IPS DF 6.9 (cell line): ENCODE data around the gene PRKD2.

Experiments
- DNase-seq: peaks from one replicate; pipeline ENCODE4 v3.0.0-alpha.2; 2013; ENCODE audit warnings: low read depth, low spot score
- H3K27ac ChIP-seq: one replicate; pipeline ENCODE4 v1.5.1; 2013; ENCODE audit warnings: low read length, control low read depth
- H3K27me3 ChIP-seq: 2 replicates; pipeline ENCODE4 v1.6.1; 2013; ENCODE audit warnings: mild to moderate bottlenecking, low read length; ENCODE audit not compliant: control insufficient read depth, insufficient read depth
- H3K36me3 ChIP-seq: 2 replicates; pipeline ENCODE4 v1.6.1; 2013; ENCODE audit warnings: low read length; ENCODE audit not compliant: control insufficient read depth, insufficient read depth
- H3K4me1 ChIP-seq: 2 replicates; pipeline ENCODE4 v1.6.1; 2013; ENCODE audit warnings: low read length; ENCODE audit not compliant: control insufficient read depth, insufficient read depth
- H3K4me3 ChIP-seq: 2 replicates; pipeline ENCODE4 v1.5.1; 2013; ENCODE audit warnings: mild to moderate bottlenecking, low read length
- H3K9me3 ChIP-seq: 2 replicates; pipeline ENCODE4 v1.6.1; 2013; ENCODE audit warnings: low read length, inconsistent platforms; ENCODE audit not compliant: control insufficient read depth, insufficient read depth
- WGBS: extraction: QIAGEN DNeasy Blood & Tissue Kit; methylation state at CpG from one replicate; pipeline ENCODE4 v1.1.7; 2013; ENCODE audit warnings: mixed read lengths, missing lambda C conversion rate; ENCODE audit not compliant: insufficient read length, insufficient coverage; 5-methylcytosine and 5-hydroxymethylcytosine counted together

PRKD2 gene

GRCh38 chr19:46648060-46648960 is 68.6 kb downstream of the PRKD2 start:
- Histone ChIP-seq H3K9me3 (no peaks in the 10 kb centered on the region), H3K27ac (no peak overlapping the region), H3K4me1 (0 out of 2 replicates have a peak, but pooled peaks cover 1% of the 10 kb centered on the region), H3K27me3 (peaks cover 27% of the 10 kb centered on the region), H3K36me3 (no peaks in the 10 kb centered on the region; the same call in 1 of the 2 replicates), H3K4me3 (peak overlapping the region; percentile 36)
- WGBS: no CpG with 5 or more reads among the region's 63 CpGs
- no peak for DNase-seq

- Histone ChIP-seq H3K27ac (no peak overlapping the region), H3K9me3 (no peaks in the 10 kb centered on the region), H3K4me1 (0 out of 2 replicates have a peak, but pooled peaks cover 1% of the 10 kb centered on the region), H3K36me3 (no peaks in the 10 kb centered on the region; the same call in 1 of the 2 replicates), H3K27me3 (peaks cover 27% of the 10 kb centered on the region), H3K4me3 (no peak overlapping the region)
- DNase-seq: no peak
- WGBS: no CpG with 5 or more reads among the region's 3 CpGs
Observed at GRCh38 chr19:46646402-46646801, 70.5 kb downstream of the PRKD2 start.

DNA sequence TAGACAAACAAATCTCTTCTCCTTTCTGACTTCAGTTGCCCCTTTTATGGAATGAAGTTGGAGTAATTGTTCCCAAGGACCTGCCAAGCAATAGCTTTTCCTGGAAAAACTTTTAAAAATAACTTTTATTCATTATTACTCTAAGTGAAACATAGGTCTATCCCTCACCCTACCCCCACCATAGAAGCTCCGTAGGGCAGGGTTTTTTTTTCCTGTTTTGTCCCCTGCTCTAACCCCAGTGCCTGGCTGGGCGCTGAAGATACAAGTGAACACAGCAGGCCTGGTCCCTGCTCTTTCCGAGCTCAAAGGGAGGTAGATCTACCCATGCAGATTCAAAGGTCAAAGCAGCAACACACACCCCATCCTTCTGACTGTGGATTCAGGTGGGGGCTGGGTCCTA is 72.2 kb downstream of the PRKD2 start:
- no peak for DNase-seq
- 0 out of 2 replicates have a peak, but pooled peaks cover 1% of the 10 kb centered on the region for H3K4me1 ChIP-seq
- peaks cover 23% of the 10 kb centered on the region for H3K27me3 ChIP-seq
- H3K9me3 ChIP-seq: no peaks in the 10 kb centered on the region
- WGBS: no CpG with 5 or more reads among the region's 3 CpGs
- no peaks in the 10 kb centered on the region; the same call in 1 of the 2 replicates for H3K36me3 ChIP-seq
- no peak overlapping the region for H3K4me3 ChIP-seq
- no peak overlapping the region for H3K27ac ChIP-seq

GRCh38 chr19:46640656-46641055 is 76.3 kb downstream of the PRKD2 start:
- H3K27me3 ChIP-seq: peaks cover 14% of the 10 kb centered on the region; the same call in 1 of the 2 replicates
- H3K27ac ChIP-seq: no peak overlapping the region
- DNase-seq: no peak
- WGBS: no CpG with 5 or more reads among the region's 2 CpGs
- no peaks in the 10 kb centered on the region for H3K36me3 ChIP-seq
- 0 out of 2 replicates have a peak, but pooled peaks cover 2% of the 10 kb centered on the region for H3K4me1 ChIP-seq
- no peak overlapping the region for H3K4me3 ChIP-seq
- no peaks in the 10 kb centered on the region for H3K9me3 ChIP-seq

- 0 out of 2 replicates have a peak, but pooled peaks cover 2% of the 10 kb centered on the region for H3K4me1 ChIP-seq
- no peak for DNase-seq
- no CpG with 5 or more reads among the region's 49 CpGs for WGBS
- peaks cover 19% of the 10 kb centered on the region; the same call in 1 of the 2 replicates for H3K27me3 ChIP-seq
- H3K36me3 ChIP-seq: no peaks in the 10 kb centered on the region
- H3K27ac ChIP-seq: no peak overlapping the region
- H3K4me3 ChIP-seq: peak overlapping the region; percentile 56; the same call in 1 of the 2 replicates
- H3K9me3 ChIP-seq: no peaks in the 10 kb centered on the region
Observed at GRCh38 chr19:46639358-46640182, 77.3 kb downstream of the PRKD2 start.

DNA sequence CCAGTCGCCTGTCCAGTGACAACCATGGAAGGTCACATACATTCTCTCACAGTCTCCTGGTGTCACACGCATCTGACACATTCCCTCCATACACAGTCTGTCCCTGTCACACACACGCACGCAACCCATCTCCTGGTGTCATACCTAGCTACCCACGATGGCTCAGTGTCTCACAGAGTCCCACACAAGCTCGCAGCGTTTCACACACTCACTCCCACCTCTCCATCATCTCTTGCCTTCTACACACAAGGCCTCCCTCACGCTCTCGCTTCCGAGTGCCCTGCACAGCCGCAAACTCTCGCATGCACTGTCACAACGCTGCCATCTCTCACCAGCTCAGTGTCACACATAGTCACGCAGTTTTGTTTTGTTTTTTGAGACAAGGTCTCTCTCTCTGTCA is 79.7 kb downstream of the PRKD2 start:
- Histone ChIP-seq H3K27me3 (peaks cover 19% of the 10 kb centered on the region; the same call in 1 of the 2 replicates), H3K36me3 (no peaks in the 10 kb centered on the region), H3K9me3 (no peaks in the 10 kb centered on the region), H3K27ac (no peak overlapping the region), H3K4me1 (peaks cover 5% of the 10 kb centered on the region; the same call in 1 of the 2 replicates), H3K4me3 (no peak overlapping the region)
- WGBS: no CpG with 5 or more reads among the region's 14 CpGs
- no peak for DNase-seq

- no peaks in the 10 kb centered on the region for H3K36me3 ChIP-seq
- H3K4me3 ChIP-seq: peak within 1 kb of the TSS; percentile 51; the same call in 1 of the 2 replicates
- no peak for DNase-seq
- no peaks in the 10 kb centered on the region for H3K9me3 ChIP-seq
- WGBS: no CpG with 5 or more reads among the region's 34 CpGs
- H3K4me1 ChIP-seq: peaks cover 5% of the 10 kb centered on the region; the same call in 1 of the 2 replicates
- H3K27ac ChIP-seq: no peak within 1 kb of the TSS
- H3K27me3 ChIP-seq: peaks cover 19% of the 10 kb centered on the region; the same call in 1 of the 2 replicates
Observed at GRCh38 chr19:46635920-46636761, 80.8 kb downstream of the PRKD2 start, which contains the start of gene GNG8. TSS of gene GNG8 (minus strand) at chr19:46636202. CDS start at chr19:46634682, 1,520 bp downstream.

GRCh38 chr19:46634656-46635218 is 82.2 kb downstream of the PRKD2 start:
- no peaks in the 10 kb centered on the region for H3K36me3 ChIP-seq
- peaks cover 8% of the 10 kb centered on the region for H3K4me1 ChIP-seq
- no CpG with 5 or more reads among the region's 23 CpGs for WGBS
- peak overlapping the region; percentile 51; the same call in 1 of the 2 replicates for H3K4me3 ChIP-seq
- H3K27ac ChIP-seq: no peak overlapping the region
- no peak for DNase-seq
- H3K9me3 ChIP-seq: no peaks in the 10 kb centered on the region
- H3K27me3 ChIP-seq: peaks cover 19% of the 10 kb centered on the region; the same call in 1 of the 2 replicates

DNA sequence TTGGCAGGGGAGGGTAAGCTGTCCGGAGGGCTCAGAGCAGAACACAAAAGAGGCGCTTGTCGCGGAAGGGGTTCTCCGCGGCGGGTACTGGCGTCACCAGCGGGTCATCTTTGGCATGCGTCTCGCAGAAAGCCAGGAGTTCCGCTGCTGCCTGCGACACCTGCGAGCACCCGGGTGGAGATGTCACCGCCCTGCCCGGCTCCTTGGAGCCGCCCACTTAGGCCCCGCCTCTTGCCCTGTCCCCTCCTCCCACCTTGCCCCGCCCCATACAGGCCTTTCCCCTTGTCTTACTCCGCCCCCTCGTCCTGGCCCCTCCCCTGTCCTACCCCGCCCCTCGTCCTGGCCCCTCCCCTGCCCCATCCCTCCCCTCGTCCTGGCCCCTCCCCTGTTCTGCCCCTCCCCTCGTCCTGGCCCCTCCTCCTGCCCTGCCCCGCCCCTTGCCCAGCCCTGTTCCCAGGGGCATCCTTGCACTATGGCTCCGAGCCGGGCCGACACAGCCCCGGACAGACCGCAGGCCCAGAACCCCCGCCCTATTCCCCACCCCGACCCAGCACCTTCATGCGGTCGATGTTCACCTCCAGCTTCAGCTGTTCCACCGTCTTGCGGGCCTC is 82.8 kb downstream of the PRKD2 start:
- Histone ChIP-seq H3K9me3 (no peaks in the 10 kb centered on the region), H3K4me1 (peaks cover 8% of the 10 kb centered on the region), H3K4me3 (peak overlapping the region; percentile 51; the same call in 1 of the 2 replicates), H3K36me3 (no peaks in the 10 kb centered on the region), H3K27ac (no peak overlapping the region), H3K27me3 (peaks cover 19% of the 10 kb centered on the region; the same call in 1 of the 2 replicates)
- no peak for DNase-seq
- WGBS: no CpG with 5 or more reads among the region's 38 CpGs
